OCI-LY3 (cell line): ENCODE data around the gene CELF4.

ENCODE experiments used
- CTCF ChIP-seq: fragments of 200-600, 300-600 bp; sonication (generic); IDR thresholded peaks from 2 replicates; pipeline ENCODE4 v1.5.1; 2014; ENCODE audit warnings: antibody characterized with exemption, low read length, low read depth
- EZH2phosphoT487 ChIP-seq: fragments of 200-600 bp; shearing (Covaris generic); IDR thresholded peaks from 2 replicates; pipeline ENCODE4 v1.6.1; 2018; ENCODE audit warnings: antibody characterized with exemption, mixed run types, low read depth

- TF ChIP-seq CTCF (no peak), EZH2phosphoT487 (no peak)
These were observed 171.5 kb downstream of the CELF4 start for GRCh38 chr18:37393945-37394609.
